ENCODE data around the gene COL27A1. TPM values are rescaled to one million over a fixed set of nuclear protein-coding genes. Genes with fewer than 3 reads are reported as not detected.

COL27A1 gene
- polyA plus RNA-seq, 2 of the 4 experiments (the other 2 are of a cell fraction): 6.9 to 20.6 TPM

DNA sequence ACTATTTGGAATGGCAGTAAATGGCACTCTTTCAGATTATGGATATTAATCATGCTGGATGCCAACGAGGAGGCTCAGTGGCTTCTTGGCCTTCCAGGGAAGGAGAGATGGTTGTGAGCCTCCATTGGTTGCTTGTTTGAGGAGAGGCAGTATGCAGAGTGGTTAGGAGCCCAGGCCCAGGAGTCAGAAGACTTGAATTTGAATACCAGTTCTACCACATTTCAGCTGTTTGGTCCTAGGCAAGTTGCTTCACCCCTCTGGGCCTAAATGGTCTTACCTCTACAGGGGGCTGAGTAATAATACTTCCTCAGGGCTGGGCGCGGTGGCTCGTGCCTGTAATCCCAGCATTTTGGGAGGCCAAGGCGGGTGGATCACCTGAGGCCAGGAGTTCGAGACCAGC, 52.5 kb downstream of the COL27A1 start:
- H3K4me2 ChIP-seq: no peak overlapping the region

DNA sequence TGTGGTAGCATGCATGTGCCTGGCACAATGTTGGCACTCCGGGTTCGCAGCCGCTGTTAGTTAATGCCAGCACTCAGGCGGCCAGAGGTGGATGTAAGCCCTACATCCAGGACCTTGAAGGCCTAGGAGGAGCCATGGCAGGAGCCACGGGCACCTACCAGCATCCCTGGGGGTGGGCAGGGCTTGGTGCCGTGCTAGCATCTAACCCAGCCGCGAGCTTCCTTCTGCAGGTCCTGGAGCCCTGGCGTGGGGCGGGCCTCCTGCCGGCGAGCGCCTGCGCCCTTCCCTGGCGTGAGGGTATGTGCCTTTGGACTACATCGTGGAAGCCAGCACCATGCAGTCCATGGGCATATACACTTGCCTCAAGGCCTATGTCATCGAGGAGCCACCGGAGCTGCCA, 53.8 kb downstream of the COL27A1 start:
- ATAC-seq: no peak
- no peak overlapping the region for H3K4me2 ChIP-seq
- ChIA-PET CTCF (interaction anchor here (1.0 to 1.6 kb wide), 3 partner anchors 9 to 100 kb away, joined by 3 to 5 read pairs (median 5); no protein-coding TSS in a partner anchor), POLR2A (no interaction called here)
- WGBS (ENCODE audit: missing lambda C conversion rate): 92% methylated on average over 15 of the region's 18 CpGs
- H3K4me3 ChIP-seq: no peak overlapping the region
- no peak for DNase-seq (ENCODE audit: low read depth in 1 of 2, low spot score in 1 of 2)
- TF ChIP-seq HEYL (CRISPR knock-in tag; IDR thresholded peaks at IDR 0.05) (no peak), POLR2AphosphoS2 (conservative IDR thresholded peaks at IDR 0.05; ENCODE audit: low read length) (no peak), ELK1 (IDR thresholded peaks at IDR 0.05; ENCODE audit: low read depth, low read length) (no peak), MAFK (IDR thresholded peaks at IDR 0.05; ENCODE audit: partially characterized antibody) (no peak)
- no peaks in the 10 kb centered on the region for H3K9me3 ChIP-seq
- no peak for FAIRE-seq
- 0 out of 3 replicates have a peak, but pooled peaks cover 5% of the 10 kb centered on the region for H3K4me1 ChIP-seq
- no peak overlapping the region for H3K27ac ChIP-seq

More for the DNA sequence above, 52.5 kb downstream of the COL27A1 start:
- ATAC-seq (no peak), FAIRE-seq (no peak), DNase-seq (ENCODE audit: low read depth in 1 of 2, low spot score in 1 of 2) (no peak)
- Histone ChIP-seq H3K4me3 (no peak overlapping the region), H3K27ac (no peak overlapping the region), H3K4me1 (0 out of 3 replicates have a peak, but pooled peaks cover 10% of the 10 kb centered on the region), H3K9me3 (no peaks in the 10 kb centered on the region)
- WGBS (ENCODE audit: missing lambda C conversion rate): 81% methylated on average over 6 of the region's 6 CpGs
- POLR2A ChIA-PET: no interaction called here
- CTCF ChIA-PET: interaction anchor here (0.6 to 1.6 kb wide), 5 partner anchors 20 to 655 kb away, joined by 3 to 5 read pairs (median 3); no protein-coding TSS in a partner anchor
- TF ChIP-seq RNF2 (IDR thresholded peaks at IDR 0.05; ENCODE audit: borderline replicate concordance, low read depth) (no peak), MAFK (IDR thresholded peaks at IDR 0.05; ENCODE audit: partially characterized antibody) (no peak), ZSCAN20 (CRISPR knock-in tag; IDR thresholded peaks at IDR 0.05) (no peak), FOSB (CRISPR knock-in tag; IDR thresholded peaks at IDR 0.05) (no peak), NR3C1 (IDR thresholded peaks at IDR 0.05) (no peak), BHLHE40 (IDR thresholded peaks at IDR 0.05; ENCODE audit: low read depth, low read length) (no peak), RFX5 (IDR thresholded peaks at IDR 0.05) (no peak), HEYL (CRISPR knock-in tag; IDR thresholded peaks at IDR 0.05) (no peak), FOXS1 (CRISPR knock-in tag; IDR thresholded peaks at IDR 0.05) (no peak), RCOR1 (IDR thresholded peaks at IDR 0.05; ENCODE audit: low read depth, low read length) (no peak), RAD21 (conservative IDR thresholded peaks at IDR 0.05 in 1 of 2, IDR thresholded peaks at IDR 0.05 in 1 of 2) (no peak), POLR2A (IDR thresholded peaks at IDR 0.05; ENCODE audit: low read length) (no peak), MYC (IDR thresholded peaks at IDR 0.05; ENCODE audit: borderline replicate concordance, low read length) (no peak)
- TF ChIP-seq, protein P1, sequence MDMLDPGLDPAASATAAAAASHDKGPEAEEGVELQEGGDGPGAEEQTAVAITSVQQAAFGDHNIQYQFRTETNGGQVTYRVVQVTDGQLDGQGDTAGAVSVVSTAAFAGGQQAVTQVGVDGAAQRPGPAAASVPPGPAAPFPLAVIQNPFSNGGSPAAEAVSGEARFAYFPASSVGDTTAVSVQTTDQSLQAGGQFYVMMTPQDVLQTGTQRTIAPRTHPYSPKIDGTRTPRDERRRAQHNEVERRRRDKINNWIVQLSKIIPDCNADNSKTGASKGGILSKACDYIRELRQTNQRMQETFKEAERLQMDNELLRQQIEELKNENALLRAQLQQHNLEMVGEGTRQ (IDR thresholded peaks at IDR 0.05): no peak

DNA sequence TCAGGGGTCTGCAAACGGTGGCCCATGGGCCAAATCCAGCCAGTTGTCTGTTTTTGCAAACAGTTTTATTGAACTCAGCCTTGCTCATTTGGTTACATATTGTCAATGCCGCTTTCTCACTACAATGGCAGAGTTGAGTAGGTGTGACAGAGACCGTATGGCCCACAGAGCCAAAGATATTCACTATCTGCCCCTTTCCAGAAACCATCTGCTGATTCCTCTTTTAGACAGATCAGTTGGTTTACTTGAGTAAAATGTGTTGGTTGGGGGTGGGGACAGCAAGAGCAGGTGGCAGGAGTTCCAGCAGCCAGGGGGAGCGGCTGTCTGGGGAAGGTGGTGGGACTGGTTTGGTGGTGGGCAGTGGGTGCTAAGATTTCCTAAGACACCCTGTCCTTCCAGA, 54.8 kb downstream of the COL27A1 start:
- no peak overlapping the region for H3K27ac ChIP-seq
- TF ChIP-seq RNF2 (IDR thresholded peaks at IDR 0.05; ENCODE audit: borderline replicate concordance, low read depth) (no peak), ESRRA (IDR thresholded peaks at IDR 0.05; ENCODE audit: borderline replicate concordance, low read length) (no peak), FOSB (CRISPR knock-in tag; IDR thresholded peaks at IDR 0.05) (no peak), HMGXB4 (CRISPR knock-in tag; IDR thresholded peaks at IDR 0.05; ENCODE audit: borderline replicate concordance) (no peak), CHD2 (IDR thresholded peaks at IDR 0.05; ENCODE audit: low read length, partially characterized antibody) (no peak), CBX8 (IDR thresholded peaks at IDR 0.05) (no peak), CTCF (IDR thresholded peaks at IDR 0.05) (no peak), TFCP2L1 (CRISPR knock-in tag; IDR thresholded peaks at IDR 0.05) (no peak), KDM1A (IDR thresholded peaks at IDR 0.05; ENCODE audit: low read depth) (no peak), GATA3 (IDR thresholded peaks at IDR 0.05; ENCODE audit: borderline replicate concordance) (no peak)
- WGBS (ENCODE audit: missing lambda C conversion rate): 88% methylated on average over 4 of the region's 4 CpGs
- ChIA-PET POLR2A (no interaction called here), CTCF (interaction anchor here (1.1 kb wide), 1 partner anchor 81 kb away, joined by 3 read pairs; no protein-coding TSS in a partner anchor)
- FAIRE-seq (no peak), ATAC-seq (no peak), DNase-seq (ENCODE audit: low read depth in 1 of 2, low spot score in 1 of 2) (no peak)
- no peak overlapping the region for H3K4me3 ChIP-seq
- H3K4me2 ChIP-seq: no peak overlapping the region
- H3K9me3 ChIP-seq: no peaks in the 10 kb centered on the region
- H3K4me1 ChIP-seq: 0 out of 3 replicates have a peak, but pooled peaks cover 5% of the 10 kb centered on the region

Measured in A549 (cell line).